GM12878 (cell line): ENCODE results near the gene CANX. TPM values are rescaled to one million over a fixed set of nuclear protein-coding genes. Genes with fewer than 3 reads are reported as not detected.

Experiments used
- ATAC-seq: fragments of 200-7000 bp; cut with Tn5 transposase; 3 replicates; pipeline ENCODE4 v1.9.1; 2020; ENCODE audit warnings: mild to moderate bottlenecking, moderate library complexity
- BruUV-seq: library from RNA; stranded (reverse); fragments of 400-500 nt; replicated peaks from 2 replicates; lab custom pipeline; 2021; lab: Mats Ljungman, UMichigan
- CTCF ChIA-PET: fragments of 300-600 bp; sonication (Branson Sonifier 250); formaldehyde crosslinking; extraction: SDS; loops from one replicate; lab custom pipeline; 2021; ENCODE audit warnings: inconsistent platforms; lab: Yijun Ruan, JAX
- POLR2A ChIA-PET: fragments of 350-600 bp; formaldehyde crosslinking; extraction: SDS; loops from one replicate; lab custom pipeline; 2021; ENCODE audit warnings: inconsistent platforms; lab: Charles Lee
- RAD21 ChIA-PET: fragments of 300-600 bp; sonication (Branson Sonifier 250); formaldehyde crosslinking; loops from one replicate; lab custom pipeline; 2023; ENCODE audit warnings: antibody characterized with exemption; ENCODE audit not compliant: unreplicated experiment; lab: Charles Lee
- SMC1A ChIA-PET: fragments of 300-600 bp; sonication (Branson Sonifier 250); formaldehyde crosslinking; loops from one replicate; lab custom pipeline; 2023; ENCODE audit not compliant: unreplicated experiment, uncharacterized antibody; lab: Charles Lee
- DNase-seq: peaks from one replicate; pipeline ENCODE4 v3.0.0-alpha.2; 2011; ENCODE audit warnings: low read depth, low spot score
- FAIRE-seq: peaks from 3 replicates; lab custom pipeline; 2011; peaks lifted over from hg19 to GRCh38; lab: Jason Lieb, UNC
- H2AFZ ChIP-seq: 2 replicates; pipeline ENCODE4 v1.6.0; 2011; ENCODE audit warnings: low read depth, low read length, control low read depth; ENCODE audit not compliant: control insufficient read depth
- H3K27ac ChIP-seq: 2 replicates; pipeline ENCODE4 v1.5.1; 2011; ENCODE audit warnings: control low read depth; ENCODE audit not compliant: control insufficient read depth, insufficient read depth
- H3K27me3 ChIP-seq, 2 experiments: replicated peaks in 1 of 2; 2 replicates each; pipeline versions ENCODE4 v1.6.0 to v1.6.1; 2011; ENCODE audit warnings: low read length in 1 of 2; ENCODE audit not compliant: control insufficient read depth in 2 of 2, insufficient read depth in 2 of 2
- H3K36me3 ChIP-seq, 2 experiments: 2 replicates each; pipeline ENCODE4 v1.5.1; 2011; ENCODE audit warnings: low read length in 1 of 2; ENCODE audit not compliant: control insufficient read depth in 2 of 2, insufficient read depth in 2 of 2
- H3K4me1 ChIP-seq: 2 replicates; pipeline ENCODE4 v1.6.1; 2011; ENCODE audit warnings: mild to moderate bottlenecking, low read length, moderate library complexity, mixed read lengths; ENCODE audit not compliant: control insufficient read depth, insufficient read depth
- H3K4me2 ChIP-seq: 2 replicates; pipeline ENCODE4 v1.6.0; 2011; ENCODE audit warnings: control low read depth; ENCODE audit not compliant: control insufficient read depth, insufficient read depth
- H3K4me3 ChIP-seq: fragments of 200-600 bp; sonication (generic); 2 replicates; pipeline ENCODE4 v1.5.1; 2016
- H3K79me2 ChIP-seq: 2 replicates; pipeline ENCODE4 v1.6.0; 2011; ENCODE audit warnings: low read length; ENCODE audit not compliant: control insufficient read depth, insufficient read depth
- H3K9ac ChIP-seq: 2 replicates; pipeline ENCODE4 v1.8.0; 2011; ENCODE audit warnings: low read length, control low read depth, mixed read lengths; ENCODE audit not compliant: control insufficient read depth, insufficient read depth
- H3K9me3 ChIP-seq: replicated peaks from 3 replicates; pipeline ENCODE4 v1.5.1; 2011; ENCODE audit warnings: mild to moderate bottlenecking, low read length; ENCODE audit not compliant: control insufficient read depth, insufficient read depth
- H4K20me1 ChIP-seq: 2 replicates; pipeline ENCODE4 v1.6.0; 2011; ENCODE audit not compliant: control insufficient read depth, insufficient read depth
- CBFB ChIP-seq: IDR thresholded peaks from 2 replicates; pipeline ENCODE4 v1.6.1; 2016; ENCODE audit warnings: antibody characterized with exemption, low read depth
- CBX5 ChIP-seq: sonication (generic); IDR thresholded peaks from 2 replicates; pipeline ENCODE4 v1.6.1; 2016; ENCODE audit warnings: low read depth, moderate library complexity, mild to moderate bottlenecking, inconsistent platforms
- CUX1 ChIP-seq: IDR thresholded peaks from 2 replicates; pipeline ENCODE4 v1.6.1; 2012; ENCODE audit warnings: improper control_type of control experiment, low read depth, low read length; ENCODE audit not compliant: insufficient replicate concordance
- ELK1 ChIP-seq: IDR thresholded peaks from 2 replicates; pipeline ENCODE4 v1.6.1; 2012; ENCODE audit warnings: low read depth, low read length, improper control_type of control experiment
- HDAC2 ChIP-seq: fragments of 200-600 bp; sonication (generic); IDR thresholded peaks from 2 replicates; pipeline ENCODE4 v1.6.1; 2017
- IRF5 ChIP-seq: fragments of 450-650 bp; IDR thresholded peaks from 2 replicates; pipeline ENCODE4 v1.6.1; 2017; ENCODE audit warnings: borderline replicate concordance
- NBN ChIP-seq: fragments of 450-650 bp; IDR thresholded peaks from 2 replicates; pipeline ENCODE4 v1.6.1; 2016
- SMARCA5 ChIP-seq: fragments of 450-650 bp; IDR thresholded peaks from 2 replicates; pipeline ENCODE4 v1.6.1; 2017; ENCODE audit warnings: mild to moderate bottlenecking
- SREBF1 ChIP-seq: IDR thresholded peaks from 2 replicates; pipeline ENCODE4 v1.6.1; 2012; ENCODE audit warnings: mild to moderate bottlenecking, low read length
- USF2 ChIP-seq: IDR thresholded peaks from 2 replicates; pipeline ENCODE4 v1.6.1; 2011; ENCODE audit warnings: low read depth, low read length, improper control_type of control experiment, borderline replicate concordance
- ZBTB11 ChIP-seq: fragments of 450-650 bp; formaldehyde crosslinking; IDR thresholded peaks from 2 replicates; pipeline ENCODE4 v1.5.0; 2022; ENCODE audit warnings: mild to moderate bottlenecking, missing genetic modification characterization
- ZNF217 ChIP-seq: fragments of 450-650 bp; IDR thresholded peaks from 2 replicates; pipeline ENCODE4 v1.6.1; 2017; ENCODE audit warnings: antibody characterized with exemption, mild to moderate bottlenecking
- WGBS: methylation state at CpG from one replicate; pipeline ENCODE4 v1.1.6; 2016; ENCODE audit warnings: low lambda C conversion rate; ENCODE audit not compliant: insufficient replicate concordance, insufficient coverage; ENCODE audit errors: missing lambda C conversion rate; 5-methylcytosine and 5-hydroxymethylcytosine counted together
- in situ Hi-C: fragments of 300-500 bp; cut with MboI; formaldehyde crosslinking; loops from 9 replicates; pipeline ENCODE4 v1.14.3; 2018; ENCODE audit warnings: mixed read lengths
- intact Hi-C: fragments of 100-400 bp; cut with micrococcal nuclease; formaldehyde crosslinking; loops from one replicate; pipeline ENCODE4 v1.14.2; 2022; ENCODE audit not compliant: unreplicated experiment
- polyA plus RNA-seq, 11 experiments: library from polyadenylated mRNA; depleted of rRNA in 4 of 11; unstranded in 6 of 11; stranded (reverse) in 5 of 11; fragments of >200 nt; fragmentation: Nextera tagmentation in 4 of 11; fragmentation: Illumina TruSeq in 1 of 11; extraction: Ambion mirVana in 4 of 11; extraction: Trizol in 1 of 11; gene quantifications; 1 replicate in 1 of 11; 2 replicates in 10 of 11; pipeline versions ENCODE4 v1.2.1 to v1.2.3, GENCODE V29; 2011 to 2016; ENCODE audit warnings: inconsistent platforms in 2 of 11, missing spikeins in 2 of 11, low read depth in 1 of 11
- total RNA-seq, 4 experiments: library from RNA; depleted of rRNA in 3 of 4; stranded (reverse); fragments of >200 nt in 3 of 4; fragmentation: Illumina TruSeq in 1 of 4; extraction: Trizol in 1 of 4; gene quantifications; 2 replicates each; pipeline versions ENCODE4 v1.2.1 to v1.2.3, GENCODE V29; 2013 to 2021

Gene CANX
- total and polyA plus RNA-seq, 10 of the 15 experiments (the other 5 are each of a cell fraction or from before 2014, with no cell fraction given) = 78.2 to 602 (median 412) TPM

- CTCF ChIA-PET = no interaction called here
Measured at GRCh38 chr5:179769796-179770195, 71.0 kb downstream of the CANX start.

More at GRCh38 chr5:179769796-179770195, 71.0 kb downstream of the CANX start:
- H3K4me3 ChIP-seq = no peak overlapping the region
- H3K27me3 ChIP-seq = no peaks in the 10 kb centered on the region
- ChIA-PET POLR2A (no interaction called here), SMC1A (no interaction called here), RAD21 (no interaction called here)
- in situ Hi-C loops = no loop called here
- no peaks in the 10 kb centered on the region for H3K4me1 ChIP-seq
- H3K36me3 ChIP-seq = peaks cover 24 to 39% of the 10 kb centered on the region in 2 experiments
- no peaks in the 10 kb centered on the region for H4K20me1 ChIP-seq
- ATAC-seq = no peak
- H3K4me2 ChIP-seq = no peak overlapping the region
- intact Hi-C loops = loop anchor here (10.0 kb wide), 1 partner anchor 205 kb away; no protein-coding TSS in a partner anchor
- H3K9ac ChIP-seq = no peak overlapping the region
- TF ChIP-seq IRF5 = no peak
- no peak for TF ChIP-seq SMARCA5
- no peak for TF ChIP-seq ZNF217
- no peak for TF ChIP-seq CBX5
- TF ChIP-seq NBN = no peak
- no peak for TF ChIP-seq USF2
- no peak for TF ChIP-seq ELK1
- no peak for TF ChIP-seq CUX1
- TF ChIP-seq SREBF1 = no peak
- no peak for TF ChIP-seq ZBTB11
- TF ChIP-seq HDAC2 = no peak
- no peak for TF ChIP-seq CBFB
- H3K9me3 ChIP-seq = no peaks in the 10 kb centered on the region
- no peak overlapping the region for H3K27ac ChIP-seq
- no TSS peak for BruUV-seq
- no peak for FAIRE-seq
- 99% methylated on average over 5 of the region's 5 CpGs for WGBS
- no peak overlapping the region for H2AFZ ChIP-seq
- DNase-seq = no peak
- no peaks in the 10 kb centered on the region; the same call in 1 of the 2 replicates for H3K79me2 ChIP-seq
